Stimulated activated CD8-positive, alpha-beta memory T cell treated with anti-CD3 and anti-CD28 coated beads, Interleukin-15, amount 100 ng/mL, for 24 hours (primary cell): ENCODE data around the gene FXYD2.
"Not testable (repeated sequence)": the region's sequence is repeated elsewhere in the genome, so short reads cannot be mapped to it uniquely, and the experiment has no call there.

Experiments
- DNase-seq: peaks from one replicate; pipeline ENCODE4 v3.0.0-alpha.2; 2020; ENCODE audit warnings: low read depth

The FXYD2 gene

GRCh38 chr11:117824571-117825537 is at the start of gene FXYD2:
Gene FXYD2 (minus strand): TSS chr11:117824744. CDS start chr11:117824678, 66 bp downstream.
- no peak for DNase-seq

GRCh38 chr11:117873828-117874125 is 49.2 kb upstream of the FXYD2 start:
- no peak for DNase-seq

- no peak for DNase-seq
Measured at GRCh38 chr11:117872975-117873827, 48.7 kb upstream of the FXYD2 start.

- no peak for DNase-seq
Measured at GRCh38 chr11:117872420-117872961, 47.9 kb upstream of the FXYD2 start.

GRCh38 chr11:117871784-117872183 is 47.2 kb upstream of the FXYD2 start:
- no peak for DNase-seq

GRCh38 chr11:117871160-117871559 is 46.6 kb upstream of the FXYD2 start:
- no peak for DNase-seq

- no peak for DNase-seq
Measured at GRCh38 chr11:117870103-117870952, 45.8 kb upstream of the FXYD2 start.

- DNase-seq: no peak
Measured at GRCh38 chr11:117869604-117870003, 45.1 kb upstream of the FXYD2 start.

- no peak for DNase-seq
Measured at GRCh38 chr11:117868815-117869561, 44.4 kb upstream of the FXYD2 start.

- no peak for DNase-seq
Measured at GRCh38 chr11:117868088-117868487, 43.5 kb upstream of the FXYD2 start.

GRCh38 chr11:117866526-117866925 is 42.0 kb upstream of the FXYD2 start:
- DNase-seq: no peak

GRCh38 chr11:117865546-117865945 is 41.0 kb upstream of the FXYD2 start:
- not testable (repeated sequence) for DNase-seq

- no peak for DNase-seq
Measured at GRCh38 chr11:117863383-117863782, 38.8 kb upstream of the FXYD2 start.

GRCh38 chr11:117862753-117863152 is 38.2 kb upstream of the FXYD2 start:
- DNase-seq: no peak

GRCh38 chr11:117862019-117862725 is 37.6 kb upstream of the FXYD2 start:
- no peak for DNase-seq

- no peak for DNase-seq
Measured at GRCh38 chr11:117861151-117862018, 36.8 kb upstream of the FXYD2 start.

- DNase-seq: no peak
Measured at GRCh38 chr11:117860139-117860538, 35.6 kb upstream of the FXYD2 start.

GRCh38 chr11:117859488-117860112 is 35.1 kb upstream of the FXYD2 start:
- DNase-seq: no peak

GRCh38 chr11:117859061-117859460 is 34.5 kb upstream of the FXYD2 start:
- DNase-seq: no peak
